Measurements from ENCODE around the gene TXLNG.

Gene TXLNG

DNA sequence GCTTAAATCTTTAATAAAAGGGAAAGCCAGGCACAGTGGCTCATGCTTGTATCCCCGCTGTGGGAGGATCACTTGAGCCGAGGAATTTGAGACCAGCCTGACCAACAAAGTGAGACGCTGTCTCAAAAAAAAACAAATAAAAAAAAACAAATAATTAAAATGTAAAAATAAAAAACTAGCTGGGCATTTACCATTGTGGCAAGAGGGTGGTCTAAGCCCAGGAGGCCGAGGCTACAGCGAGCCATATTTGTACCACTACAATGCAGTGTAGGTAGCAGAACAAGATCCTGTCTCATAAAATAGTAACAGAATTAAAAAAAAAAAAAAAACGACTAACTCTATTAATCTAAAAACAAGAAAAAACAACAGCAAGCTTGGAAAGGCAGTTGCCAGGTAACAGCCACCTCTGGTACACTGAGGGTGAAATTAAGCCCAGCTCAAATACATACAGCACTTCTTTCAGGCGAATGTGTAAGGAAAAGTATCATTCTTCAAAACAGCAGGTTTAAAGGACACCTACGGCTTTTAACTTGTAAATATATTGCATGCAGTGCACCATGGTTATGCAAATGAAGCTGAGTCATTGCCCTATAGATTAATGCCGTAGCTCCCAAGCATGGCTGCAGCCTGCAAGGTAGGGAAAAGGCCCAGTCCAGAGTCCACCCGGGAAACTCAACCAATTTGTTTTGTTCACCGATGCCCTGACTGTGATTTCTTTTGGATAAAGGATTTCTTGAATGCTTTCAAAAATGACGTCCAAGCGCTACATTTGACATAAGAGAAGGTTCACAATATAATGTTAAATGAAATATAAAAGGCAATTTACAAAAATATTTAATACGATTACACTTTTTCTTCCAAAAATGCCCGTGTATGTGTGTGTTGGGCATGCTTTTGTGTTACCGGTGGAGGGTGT is 14.5 kb upstream of the TXLNG start (continued):
- TF ChIP-seq, protein P1, sequence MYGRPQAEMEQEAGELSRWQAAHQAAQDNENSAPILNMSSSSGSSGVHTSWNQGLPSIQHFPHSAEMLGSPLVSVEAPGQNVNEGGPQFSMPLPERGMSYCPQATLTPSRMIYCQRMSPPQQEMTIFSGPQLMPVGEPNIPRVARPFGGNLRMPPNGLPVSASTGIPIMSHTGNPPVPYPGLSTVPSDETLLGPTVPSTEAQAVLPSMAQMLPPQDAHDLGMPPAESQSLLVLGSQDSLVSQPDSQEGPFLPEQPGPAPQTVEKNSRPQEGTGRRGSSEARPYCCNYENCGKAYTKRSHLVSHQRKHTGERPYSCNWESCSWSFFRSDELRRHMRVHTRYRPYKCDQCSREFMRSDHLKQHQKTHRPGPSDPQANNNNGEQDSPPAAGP (tag by site-specific recombination; IDR thresholded peaks at IDR 0.05), result peak; percentile 51; the same call in 1 of the 2 replicates
- no peak for TF ChIP-seq BCL11B (tag by site-specific recombination; IDR thresholded peaks at IDR 0.05; ENCODE audit: low read depth)
- no peak for TF ChIP-seq KLF9 (tag by site-specific recombination; IDR thresholded peaks at IDR 0.05; ENCODE audit: low read depth)
- no peak for TF ChIP-seq ZNF26 (tag by site-specific recombination; IDR thresholded peaks at IDR 0.05)
- no peak for TF ChIP-seq ZBTB21 (tag by site-specific recombination; IDR thresholded peaks at IDR 0.05)
- TF ChIP-seq ZBTB7A (tag by site-specific recombination; IDR thresholded peaks at IDR 0.05; ENCODE audit: low read depth), result no peak
- no peak for TF ChIP-seq ZNF561 (tag by site-specific recombination; IDR thresholded peaks at IDR 0.05; ENCODE audit: borderline replicate concordance)
- TF ChIP-seq BCL11A (tag by site-specific recombination; IDR thresholded peaks at IDR 0.05; ENCODE audit: low read depth), result no peak
- TF ChIP-seq SP2 (tag by site-specific recombination; IDR thresholded peaks at IDR 0.05), result no peak
- TF ChIP-seq ZNF791 (tag by site-specific recombination; IDR thresholded peaks at IDR 0.05), result no peak
- no peak; the same call in 1 of the 2 replicates for TF ChIP-seq ZSCAN16 (tag by site-specific recombination; IDR thresholded peaks at IDR 0.05)
- TF ChIP-seq ZNF324 (tag by site-specific recombination; IDR thresholded peaks at IDR 0.05), result peak; percentile 75; the same call in 1 of the 2 replicates
- TF ChIP-seq, protein P2, sequence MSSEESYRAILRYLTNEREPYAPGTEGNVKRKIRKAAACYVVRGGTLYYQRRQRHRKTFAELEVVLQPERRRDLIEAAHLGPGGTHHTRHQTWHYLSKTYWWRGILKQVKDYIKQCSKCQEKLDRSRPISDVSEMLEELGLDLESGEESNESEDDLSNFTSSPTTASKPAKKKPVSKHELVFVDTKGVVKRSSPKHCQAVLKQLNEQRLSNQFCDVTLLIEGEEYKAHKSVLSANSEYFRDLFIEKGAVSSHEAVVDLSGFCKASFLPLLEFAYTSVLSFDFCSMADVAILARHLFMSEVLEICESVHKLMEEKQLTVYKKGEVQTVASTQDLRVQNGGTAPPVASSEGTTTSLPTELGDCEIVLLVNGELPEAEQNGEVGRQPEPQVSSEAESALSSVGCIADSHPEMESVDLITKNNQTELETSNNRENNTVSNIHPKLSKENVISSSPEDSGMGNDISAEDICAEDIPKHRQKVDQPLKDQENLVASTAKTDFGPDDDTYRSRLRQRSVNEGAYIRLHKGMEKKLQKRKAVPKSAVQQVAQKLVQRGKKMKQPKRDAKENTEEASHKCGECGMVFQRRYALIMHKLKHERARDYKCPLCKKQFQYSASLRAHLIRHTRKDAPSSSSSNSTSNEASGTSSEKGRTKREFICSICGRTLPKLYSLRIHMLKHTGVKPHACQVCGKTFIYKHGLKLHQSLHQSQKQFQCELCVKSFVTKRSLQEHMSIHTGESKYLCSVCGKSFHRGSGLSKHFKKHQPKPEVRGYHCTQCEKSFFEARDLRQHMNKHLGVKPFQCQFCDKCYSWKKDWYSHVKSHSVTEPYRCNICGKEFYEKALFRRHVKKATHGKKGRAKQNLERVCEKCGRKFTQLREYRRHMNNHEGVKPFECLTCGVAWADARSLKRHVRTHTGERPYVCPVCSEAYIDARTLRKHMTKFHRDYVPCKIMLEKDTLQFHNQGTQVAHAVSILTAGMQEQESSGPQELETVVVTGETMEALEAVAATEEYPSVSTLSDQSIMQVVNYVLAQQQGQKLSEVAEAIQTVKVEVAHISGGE (tag by site-specific recombination; conservative IDR thresholded peaks at IDR 0.05; ENCODE audit: low read depth), result 0 out of 2 replicates have a peak, but pooled peaks have one; percentile 19
- no peak for TF ChIP-seq ZNF37A (tag by site-specific recombination; IDR thresholded peaks at IDR 0.05)
- peak; percentile 91 for TF ChIP-seq MYNN (tag by site-specific recombination; IDR thresholded peaks at IDR 0.05; ENCODE audit: borderline replicate concordance)
- TF ChIP-seq, protein P3, sequence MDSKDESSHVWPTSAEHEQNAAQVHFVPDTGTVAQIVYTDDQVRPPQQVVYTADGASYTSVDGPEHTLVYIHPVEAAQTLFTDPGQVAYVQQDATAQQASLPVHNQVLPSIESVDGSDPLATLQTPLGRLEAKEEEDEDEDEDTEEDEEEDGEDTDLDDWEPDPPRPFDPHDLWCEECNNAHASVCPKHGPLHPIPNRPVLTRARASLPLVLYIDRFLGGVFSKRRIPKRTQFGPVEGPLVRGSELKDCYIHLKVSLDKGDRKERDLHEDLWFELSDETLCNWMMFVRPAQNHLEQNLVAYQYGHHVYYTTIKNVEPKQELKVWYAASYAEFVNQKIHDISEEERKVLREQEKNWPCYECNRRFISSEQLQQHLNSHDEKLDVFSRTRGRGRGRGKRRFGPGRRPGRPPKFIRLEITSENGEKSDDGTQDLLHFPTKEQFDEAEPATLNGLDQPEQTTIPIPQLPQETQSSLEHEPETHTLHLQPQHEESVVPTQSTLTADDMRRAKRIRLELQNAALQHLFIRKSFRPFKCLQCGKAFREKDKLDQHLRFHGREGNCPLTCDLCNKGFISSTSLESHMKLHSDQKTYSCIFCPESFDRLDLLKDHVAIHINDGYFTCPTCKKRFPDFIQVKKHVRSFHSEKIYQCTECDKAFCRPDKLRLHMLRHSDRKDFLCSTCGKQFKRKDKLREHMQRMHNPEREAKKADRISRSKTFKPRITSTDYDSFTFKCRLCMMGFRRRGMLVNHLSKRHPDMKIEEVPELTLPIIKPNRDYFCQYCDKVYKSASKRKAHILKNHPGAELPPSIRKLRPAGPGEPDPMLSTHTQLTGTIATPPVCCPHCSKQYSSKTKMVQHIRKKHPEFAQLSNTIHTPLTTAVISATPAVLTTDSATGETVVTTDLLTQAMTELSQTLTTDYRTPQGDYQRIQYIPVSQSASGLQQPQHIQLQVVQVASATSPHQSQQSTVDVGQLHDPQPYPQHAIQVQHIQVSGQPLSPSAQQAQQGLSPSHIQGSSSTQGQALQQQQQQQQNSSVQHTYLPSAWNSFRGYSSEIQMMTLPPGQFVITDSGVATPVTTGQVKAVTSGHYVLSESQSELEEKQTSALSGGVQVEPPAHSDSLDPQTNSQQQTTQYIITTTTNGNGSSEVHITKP (tag by site-specific recombination; IDR thresholded peaks at IDR 0.05), result peak; percentile 90
- TF ChIP-seq ZIC2 (tag by site-specific recombination; IDR thresholded peaks at IDR 0.05), result peak; percentile 48; the same call in 1 of the 2 replicates
- TF ChIP-seq SCRT1 (tag by site-specific recombination; IDR thresholded peaks at IDR 0.05; ENCODE audit: borderline replicate concordance), result no peak
- TF ChIP-seq, protein P4, sequence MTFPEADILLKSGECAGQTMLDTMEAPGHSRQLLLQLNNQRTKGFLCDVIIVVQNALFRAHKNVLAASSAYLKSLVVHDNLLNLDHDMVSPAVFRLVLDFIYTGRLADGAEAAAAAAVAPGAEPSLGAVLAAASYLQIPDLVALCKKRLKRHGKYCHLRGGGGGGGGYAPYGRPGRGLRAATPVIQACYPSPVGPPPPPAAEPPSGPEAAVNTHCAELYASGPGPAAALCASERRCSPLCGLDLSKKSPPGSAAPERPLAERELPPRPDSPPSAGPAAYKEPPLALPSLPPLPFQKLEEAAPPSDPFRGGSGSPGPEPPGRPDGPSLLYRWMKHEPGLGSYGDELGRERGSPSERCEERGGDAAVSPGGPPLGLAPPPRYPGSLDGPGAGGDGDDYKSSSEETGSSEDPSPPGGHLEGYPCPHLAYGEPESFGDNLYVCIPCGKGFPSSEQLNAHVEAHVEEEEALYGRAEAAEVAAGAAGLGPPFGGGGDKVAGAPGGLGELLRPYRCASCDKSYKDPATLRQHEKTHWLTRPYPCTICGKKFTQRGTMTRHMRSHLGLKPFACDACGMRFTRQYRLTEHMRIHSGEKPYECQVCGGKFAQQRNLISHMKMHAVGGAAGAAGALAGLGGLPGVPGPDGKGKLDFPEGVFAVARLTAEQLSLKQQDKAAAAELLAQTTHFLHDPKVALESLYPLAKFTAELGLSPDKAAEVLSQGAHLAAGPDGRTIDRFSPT (tag by site-specific recombination; IDR thresholded peaks at IDR 0.05), result peak; percentile 49; the same call in 1 of the 2 replicates
- TF ChIP-seq ZNF629 (tag by site-specific recombination; IDR thresholded peaks at IDR 0.05), result peak; percentile 75
- no peak for TF ChIP-seq ZNF777 (tag by site-specific recombination; IDR thresholded peaks at IDR 0.05; ENCODE audit: borderline replicate concordance)
- peak; percentile 58; the same call in 1 of the 2 replicates for TF ChIP-seq ZBTB17 (tag by site-specific recombination; IDR thresholded peaks at IDR 0.05)
- peak; percentile 57; the same call in 1 of the 2 replicates for TF ChIP-seq ZBTB8A (tag by site-specific recombination; IDR thresholded peaks at IDR 0.05)
- 0 out of 2 replicates have a peak, but pooled peaks have one; percentile 31 for TF ChIP-seq OVOL3 (tag by site-specific recombination; IDR thresholded peaks at IDR 0.05)
- TF ChIP-seq, protein P5, sequence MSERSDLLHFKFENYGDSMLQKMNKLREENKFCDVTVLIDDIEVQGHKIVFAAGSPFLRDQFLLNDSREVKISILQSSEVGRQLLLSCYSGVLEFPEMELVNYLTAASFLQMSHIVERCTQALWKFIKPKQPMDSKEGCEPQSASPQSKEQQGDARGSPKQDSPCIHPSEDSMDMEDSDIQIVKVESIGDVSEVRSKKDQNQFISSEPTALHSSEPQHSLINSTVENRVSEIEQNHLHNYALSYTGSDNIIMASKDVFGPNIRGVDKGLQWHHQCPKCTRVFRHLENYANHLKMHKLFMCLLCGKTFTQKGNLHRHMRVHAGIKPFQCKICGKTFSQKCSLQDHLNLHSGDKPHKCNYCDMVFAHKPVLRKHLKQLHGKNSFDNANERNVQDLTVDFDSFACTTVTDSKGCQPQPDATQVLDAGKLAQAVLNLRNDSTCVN (tag by site-specific recombination; optimal IDR thresholded peaks at IDR 0.05), result no peak
